ENCODE measurements around the gene PSME2. TPM values are rescaled to one million over a fixed set of nuclear protein-coding genes. Genes with fewer than 3 reads are reported as not detected.
A peak's percentile ranks its signal among the peaks of the same experiment; 100 is the strongest.

PSME2 gene
- total and polyA plus RNA-seq, 2 of the 13 experiments (the other 11 are each of a cell fraction or from before 2014, with no cell fraction given) = 332 to 716 TPM

GRCh38 chr14:24130717-24131548, 15.5 kb downstream of the PSME2 start (continued):
- TF ChIP-seq ZNF260 (CRISPR knock-in tag; IDR thresholded peaks at IDR 0.05; ENCODE audit: borderline replicate concordance, low read depth) (0 out of 2 replicates have a peak, but pooled peaks have one; percentile 69), ZNF274 (CRISPR knock-in tag; IDR thresholded peaks at IDR 0.05) (peak; percentile 88), ARNTL (CRISPR knock-in tag; IDR thresholded peaks at IDR 0.05) (0 out of 2 replicates have a peak, but pooled peaks have one; percentile 21), ZGPAT (CRISPR knock-in tag; IDR thresholded peaks at IDR 0.05) (peak; percentile 77; the same call in 1 of the 2 replicates), RFX5 (IDR thresholded peaks at IDR 0.05; ENCODE audit: low read depth, low read length) (no peak), KDM2A (CRISPR knock-in tag; IDR thresholded peaks at IDR 0.05; ENCODE audit: borderline replicate concordance, low read depth) (peak; percentile 53; the same call in 1 of the 2 replicates), ZNF451 (CRISPR knock-in tag; IDR thresholded peaks at IDR 0.05) (peak; percentile 95; the same call in 1 of the 2 replicates), AHR (CRISPR knock-in tag; IDR thresholded peaks at IDR 0.05) (0 out of 2 replicates have a peak, but pooled peaks have one; percentile 78), FOSL2 (CRISPR knock-in tag; IDR thresholded peaks at IDR 0.05) (0 out of 2 replicates have a peak, but pooled peaks have one; percentile 28), BATF2 (CRISPR knock-in tag; IDR thresholded peaks at IDR 0.05) (0 out of 2 replicates have a peak, but pooled peaks have one; percentile 69), THAP11 (CRISPR knock-in tag; IDR thresholded peaks at IDR 0.05) (peak; percentile 29; the same call in 1 of the 2 replicates), ZNF501 (CRISPR knock-in tag; IDR thresholded peaks at IDR 0.05) (peak; percentile 77), SP2 (CRISPR knock-in tag; IDR thresholded peaks at IDR 0.05) (no peak; the same call in 1 of the 2 replicates), NONO (IDR thresholded peaks at IDR 0.05) (no peak), NONO (CRISPR knock-in tag; conservative IDR thresholded peaks at IDR 0.05) (peak; percentile 62; the same call in 1 of the 2 replicates), IRF1 (CRISPR knock-in tag; IDR thresholded peaks at IDR 0.05; ENCODE audit: low read depth) (no peak), ZNF687 (CRISPR knock-in tag; IDR thresholded peaks at IDR 0.05) (peak; percentile 85), ZNF512 (CRISPR knock-in tag; IDR thresholded peaks at IDR 0.05) (no peak; the same call in 1 of the 2 replicates), FOXA1 (IDR thresholded peaks at IDR 0.05) (no peak), FOXA1 (CRISPR knock-in tag; IDR thresholded peaks at IDR 0.05) (peak; percentile 36; the same call in 1 of the 2 replicates), KDM1A (CRISPR knock-in tag; IDR thresholded peaks at IDR 0.05) (no peak)
